Measurements from ENCODE around the gene PSMD6. TPM values are rescaled to one million over a fixed set of nuclear protein-coding genes. Genes with fewer than 3 reads are reported as not detected.

Gene PSMD6
- polyA plus RNA-seq, 1 donor from 2014 or later = 150 TPM

- Histone ChIP-seq H4K20me1 (ENCODE audit: insufficient read depth) (no peaks in the 10 kb centered on the region), H3F3A (ENCODE audit: insufficient read depth, low read length, poor library complexity, severe bottlenecking) (no peaks in the 10 kb centered on the region), H3K4me3 (ENCODE audit: low read length) (no peak overlapping the region), H3K36me3 (ENCODE audit: insufficient read depth, low read length) (peaks cover 10% of the 10 kb centered on the region), H3K27me3 (ENCODE audit: insufficient read depth, low read depth, low read length) (no peaks in the 10 kb centered on the region), H3K27ac (ENCODE audit: low read length) (no peak overlapping the region), H3K79me2 (replicated peaks; ENCODE audit: insufficient read depth, low read length) (no peaks in the 10 kb centered on the region), H3K9me2 (ENCODE audit: insufficient read depth, low read length) (no peaks in the 10 kb centered on the region), H3K9me3 (ENCODE audit: low read length) (no peaks in the 10 kb centered on the region), H2AFZ (ENCODE audit: low read depth, low read length) (no peak overlapping the region), H3K4me2 (ENCODE audit: low read length) (no peak overlapping the region), H3K9ac (ENCODE audit: low read length) (no peak overlapping the region)
- no peak for TF ChIP-seq MXI1 (conservative IDR thresholded peaks at IDR 0.05; ENCODE audit: poor library complexity, severe bottlenecking)
- no peak for TF ChIP-seq EP300 (conservative IDR thresholded peaks at IDR 0.05; ENCODE audit: poor library complexity, severe bottlenecking)
- no peak for TF ChIP-seq SMC3 (conservative IDR thresholded peaks at IDR 0.05; ENCODE audit: poor library complexity)
- TF ChIP-seq POLR2AphosphoS5 (IDR thresholded peaks at IDR 0.05) = no peak
- no peak for TF ChIP-seq CTCF (IDR thresholded peaks at IDR 0.05; ENCODE audit: poor library complexity, severe bottlenecking)
- no peak for TF ChIP-seq EZH2 (IDR thresholded peaks at IDR 0.05; ENCODE audit: borderline replicate concordance, insufficient read depth, low read length, poor library complexity, severe bottlenecking)
- no peak for TF ChIP-seq REST (IDR thresholded peaks at IDR 0.05; ENCODE audit: borderline replicate concordance)
- no peak for TF ChIP-seq RAD21 (conservative IDR thresholded peaks at IDR 0.05)
- TF ChIP-seq TAF1 (IDR thresholded peaks at IDR 0.05; ENCODE audit: low read depth) = no peak
Measured at GRCh38 chr3:63995086-63995485, 28.2 kb downstream of the PSMD6 start.

- H2AFZ ChIP-seq (ENCODE audit: low read depth, low read length) = no peak overlapping the region
Measured at GRCh38 chr3:63993653-63994079, 29.6 kb downstream of the PSMD6 start.

More at GRCh38 chr3:63993653-63994079, 29.6 kb downstream of the PSMD6 start:
- Histone ChIP-seq H4K20me1 (ENCODE audit: insufficient read depth) (no peaks in the 10 kb centered on the region), H3K9ac (ENCODE audit: low read length) (no peak overlapping the region), H3K4me3 (ENCODE audit: low read length) (no peak overlapping the region), H3K9me2 (ENCODE audit: insufficient read depth, low read length) (no peaks in the 10 kb centered on the region), H3K9me3 (ENCODE audit: low read length) (no peaks in the 10 kb centered on the region), H3K4me2 (ENCODE audit: low read length) (no peak overlapping the region), H3K36me3 (ENCODE audit: insufficient read depth, low read length) (peaks cover under 1% of the 10 kb centered on the region), H3K79me2 (replicated peaks; ENCODE audit: insufficient read depth, low read length) (no peaks in the 10 kb centered on the region), H3K27ac (ENCODE audit: low read length) (no peak overlapping the region), H3F3A (ENCODE audit: insufficient read depth, low read length, poor library complexity, severe bottlenecking) (no peaks in the 10 kb centered on the region), H3K27me3 (ENCODE audit: insufficient read depth, low read depth, low read length) (no peaks in the 10 kb centered on the region)
- no peak for TF ChIP-seq EZH2 (IDR thresholded peaks at IDR 0.05; ENCODE audit: borderline replicate concordance, insufficient read depth, low read length, poor library complexity, severe bottlenecking)
- TF ChIP-seq MXI1 (conservative IDR thresholded peaks at IDR 0.05; ENCODE audit: poor library complexity, severe bottlenecking) = no peak
- no peak for TF ChIP-seq REST (IDR thresholded peaks at IDR 0.05; ENCODE audit: borderline replicate concordance)
- TF ChIP-seq TAF1 (IDR thresholded peaks at IDR 0.05; ENCODE audit: low read depth) = no peak
- peak; percentile 93 for TF ChIP-seq SMC3 (conservative IDR thresholded peaks at IDR 0.05; ENCODE audit: poor library complexity)
- peak; percentile 84 for TF ChIP-seq RAD21 (conservative IDR thresholded peaks at IDR 0.05)
- no peak for TF ChIP-seq EP300 (conservative IDR thresholded peaks at IDR 0.05; ENCODE audit: poor library complexity, severe bottlenecking)
- peak; percentile 86 for TF ChIP-seq CTCF (IDR thresholded peaks at IDR 0.05; ENCODE audit: poor library complexity, severe bottlenecking)

Measured in neural cell (in vitro differentiated cells).